Activated T-cell treated with anti-CD3 and anti-CD28 coated beads for 4 hours (primary cell): ENCODE results near the gene EDN3.

Experiments used
- DNase-seq: peaks from one replicate; pipeline ENCODE4 v3.0.0-alpha.2; 2020

EDN3 gene

DNA sequence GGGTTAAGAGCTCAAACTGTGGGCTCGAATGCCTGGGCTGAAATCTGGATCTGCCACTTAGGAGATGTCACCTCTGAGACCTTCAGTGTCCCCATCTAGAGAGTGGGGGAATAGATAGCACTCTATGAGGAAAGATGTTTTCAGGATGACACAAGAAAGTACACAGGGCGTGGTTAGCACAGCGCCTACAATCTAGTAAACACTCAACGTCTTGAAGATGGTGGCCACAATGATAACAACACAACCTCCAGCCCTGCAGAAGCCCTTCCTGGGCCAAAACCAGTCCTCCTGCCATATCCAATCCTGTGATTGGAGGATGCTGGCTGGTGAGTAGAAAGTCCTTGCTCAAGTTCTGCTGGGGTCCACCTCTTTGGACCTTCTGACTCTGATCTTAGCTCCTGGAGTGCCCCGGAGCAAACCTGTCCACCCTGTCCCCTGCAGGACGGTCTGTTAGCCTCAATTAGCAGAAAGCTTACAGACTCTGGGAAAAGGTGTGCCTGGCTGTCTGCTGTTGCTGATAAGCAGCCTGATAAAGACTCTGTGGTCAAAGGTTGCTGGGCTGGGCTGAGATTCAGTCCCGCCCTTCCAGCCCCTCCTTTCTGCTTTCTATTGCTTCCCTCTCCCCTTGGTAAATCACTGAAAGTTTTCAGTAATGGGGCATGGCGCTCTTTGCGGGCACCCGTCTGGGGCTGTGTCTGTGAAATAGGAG is 8.2 kb downstream of the EDN3 start:
- no peak for DNase-seq

DNA sequence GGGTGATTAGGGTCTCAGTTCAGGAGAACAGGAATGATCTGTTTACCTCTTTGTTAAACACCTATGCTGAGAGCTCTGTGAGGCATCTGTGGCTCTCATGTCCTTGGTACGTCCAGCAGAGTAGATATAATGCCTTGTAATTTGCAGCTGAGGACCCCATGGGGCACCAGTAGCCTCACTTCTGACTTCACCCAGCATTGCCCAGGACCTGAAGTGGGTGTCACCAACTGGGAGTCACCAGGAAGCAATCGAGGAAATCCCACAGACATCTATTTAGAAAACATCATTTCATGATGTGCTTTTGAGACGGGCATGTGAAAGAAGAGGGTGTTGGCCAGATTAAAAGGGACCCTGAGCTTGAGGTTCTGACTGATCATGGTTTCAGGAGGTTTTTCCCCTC is 8.8 kb downstream of the EDN3 start:
- no peak for DNase-seq

DNA sequence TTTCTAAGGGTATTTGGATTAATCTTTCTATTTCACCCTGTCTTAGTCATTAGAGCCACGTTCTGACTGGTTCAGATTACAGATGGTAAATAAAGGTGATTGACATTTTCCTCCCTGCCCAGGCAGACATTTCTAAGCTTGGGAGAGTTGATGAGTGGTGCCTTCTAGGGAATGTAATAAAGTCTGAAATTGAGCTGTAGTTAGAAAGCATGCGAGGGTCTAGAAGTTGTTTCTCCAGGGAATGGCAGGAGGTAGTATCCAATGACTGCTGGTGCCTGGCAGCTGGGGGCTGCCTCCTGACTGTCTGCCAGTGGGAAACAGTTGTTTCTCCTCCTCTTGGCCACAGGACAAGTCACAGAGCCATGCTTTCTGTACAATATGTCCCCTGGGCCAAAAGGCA is 14.6 kb downstream of the EDN3 start:
- DNase-seq: no peak

DNA sequence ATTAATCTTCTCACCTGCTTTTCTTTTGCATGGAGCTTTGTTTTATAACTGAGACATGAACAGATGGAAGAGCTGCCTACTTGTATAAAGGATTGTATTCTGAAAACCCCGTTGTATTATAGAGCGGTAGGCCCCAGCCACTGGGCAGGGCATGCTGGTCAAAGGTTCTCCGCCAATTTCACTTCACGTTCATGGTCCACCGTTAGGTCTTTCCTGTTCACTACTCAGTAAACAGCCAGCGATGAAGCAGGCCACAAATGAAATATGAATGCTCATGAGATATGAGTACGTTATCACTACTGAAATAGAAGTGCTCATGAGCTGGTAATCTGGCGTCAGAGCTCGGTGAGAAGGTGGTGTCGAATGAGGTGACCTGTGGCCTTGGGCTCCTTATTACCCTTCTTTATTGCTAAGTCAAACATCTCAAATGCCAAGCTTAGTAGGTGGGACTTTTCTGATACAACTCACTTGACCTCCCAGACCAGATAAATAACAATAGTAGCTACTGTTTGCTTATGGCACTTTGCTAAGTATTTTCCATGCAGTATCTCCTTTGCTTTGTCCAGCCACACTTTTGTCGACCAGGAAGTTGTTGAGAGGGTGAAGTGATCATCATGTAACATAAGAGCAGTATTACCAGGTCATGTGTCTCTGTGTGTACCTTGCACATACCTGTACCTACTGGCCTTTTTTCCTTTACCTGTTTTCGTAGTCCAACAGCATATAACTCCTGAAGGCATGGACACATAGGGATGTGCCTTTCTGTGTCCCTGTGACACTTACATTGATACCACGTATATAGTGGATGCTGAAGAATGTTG is 16.7 kb downstream of the EDN3 start:
- DNase-seq: no peak

DNA sequence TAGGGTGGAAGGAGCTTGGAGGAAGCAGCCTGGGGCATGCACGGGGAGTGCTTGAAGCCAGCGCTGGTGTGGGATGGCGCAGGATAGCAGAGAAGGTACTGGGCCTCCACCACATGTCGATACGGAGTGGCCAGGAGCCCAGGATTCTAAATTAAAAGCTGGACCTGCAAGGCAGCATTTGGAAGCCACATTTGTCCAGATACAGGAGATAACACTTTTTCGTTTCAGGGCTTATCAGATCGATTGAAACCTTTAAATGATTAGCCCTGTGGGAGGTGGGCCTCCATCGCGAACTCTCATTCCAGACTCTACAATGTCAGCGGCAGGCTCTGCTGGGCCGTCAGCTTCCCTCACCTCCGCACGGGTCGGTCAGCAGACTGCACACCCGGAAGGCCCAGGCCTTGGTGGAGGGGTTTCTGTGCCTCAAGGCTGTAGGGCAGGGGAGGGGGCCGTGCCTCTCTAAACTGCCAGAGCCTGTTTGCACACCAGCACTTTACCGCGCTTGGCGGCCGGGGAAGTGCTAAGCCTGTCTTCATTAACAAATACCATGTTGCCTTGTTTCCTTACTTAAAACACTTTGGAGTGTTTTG is 17.9 kb downstream of the EDN3 start:
- DNase-seq: no peak

DNA sequence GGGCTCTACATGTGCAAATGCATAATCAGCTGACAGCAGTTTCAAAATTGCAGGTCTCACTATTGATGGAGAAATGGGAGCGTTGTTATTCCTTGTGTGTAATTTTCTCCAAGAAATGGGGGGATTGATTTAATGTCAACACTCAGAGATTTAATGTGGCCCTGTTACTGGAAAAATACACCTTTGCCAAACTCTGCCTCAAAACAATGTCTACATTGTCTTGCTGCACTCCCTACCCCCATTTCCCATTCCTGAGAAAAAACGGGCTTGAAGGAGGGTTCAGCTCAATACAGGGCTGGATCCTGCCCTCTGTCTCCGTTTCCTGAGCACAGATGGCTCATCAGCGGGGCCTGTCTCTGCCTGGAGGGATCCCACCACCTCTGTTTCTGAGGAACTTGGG is 18.4 kb downstream of the EDN3 start:
- no peak for DNase-seq

DNA sequence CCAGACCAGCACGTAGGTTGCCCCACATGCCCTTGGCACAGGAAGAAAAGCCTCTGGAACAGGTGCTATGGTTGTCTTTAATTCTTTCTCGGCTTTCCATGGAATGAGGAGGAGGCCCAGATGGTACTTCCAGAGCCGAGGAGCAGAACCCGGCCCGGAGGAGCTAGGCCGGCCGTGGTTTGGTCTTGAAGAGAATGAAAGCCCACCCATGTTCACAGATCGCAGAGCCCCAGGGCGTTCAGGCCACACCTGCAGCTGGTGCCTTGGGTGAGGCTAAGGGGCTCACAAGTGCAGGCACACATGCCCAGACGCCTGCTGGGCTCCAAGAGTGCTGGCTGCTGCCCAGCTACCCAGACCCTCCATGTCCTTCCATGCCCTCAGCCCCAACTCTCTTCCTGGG is 20.0 kb downstream of the EDN3 start:
- DNase-seq: no peak

DNA sequence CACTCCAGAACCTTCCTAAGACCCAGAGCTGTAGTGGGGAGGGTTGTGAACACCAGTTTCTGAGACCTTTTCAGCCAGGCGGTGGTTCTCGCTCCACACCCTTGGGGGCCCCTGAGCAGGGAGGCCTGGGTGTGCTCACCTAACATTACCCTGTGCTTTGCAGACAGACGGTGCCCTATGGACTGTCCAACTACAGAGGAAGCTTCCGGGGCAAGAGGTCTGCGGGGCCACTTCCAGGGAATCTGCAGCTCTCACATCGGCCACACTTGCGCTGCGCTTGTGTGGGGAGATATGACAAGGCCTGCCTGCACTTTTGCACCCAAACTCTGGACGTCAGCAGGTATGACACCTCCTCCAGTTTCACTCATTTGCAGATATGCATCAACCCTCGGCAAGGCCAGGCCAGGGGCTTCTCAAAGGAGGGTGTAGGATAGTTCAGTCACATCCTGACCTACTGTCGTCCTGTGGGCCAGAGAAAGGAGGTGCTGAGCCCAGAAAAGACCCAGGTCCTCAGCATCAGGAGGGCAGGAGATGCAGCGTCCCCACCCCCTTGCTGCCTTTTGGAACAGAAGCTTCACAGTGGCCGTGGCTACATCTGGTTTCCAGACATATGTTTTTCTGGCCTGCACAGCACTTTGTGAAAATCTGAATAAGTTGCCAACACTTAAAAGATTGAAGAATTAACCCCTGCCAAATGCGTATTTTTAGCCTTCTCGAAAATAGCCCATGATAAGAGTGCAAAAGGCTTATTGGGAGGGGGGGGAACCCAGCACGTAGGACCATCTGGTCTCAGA is 20.6 kb downstream of the EDN3 start:
- no peak for DNase-seq

DNA sequence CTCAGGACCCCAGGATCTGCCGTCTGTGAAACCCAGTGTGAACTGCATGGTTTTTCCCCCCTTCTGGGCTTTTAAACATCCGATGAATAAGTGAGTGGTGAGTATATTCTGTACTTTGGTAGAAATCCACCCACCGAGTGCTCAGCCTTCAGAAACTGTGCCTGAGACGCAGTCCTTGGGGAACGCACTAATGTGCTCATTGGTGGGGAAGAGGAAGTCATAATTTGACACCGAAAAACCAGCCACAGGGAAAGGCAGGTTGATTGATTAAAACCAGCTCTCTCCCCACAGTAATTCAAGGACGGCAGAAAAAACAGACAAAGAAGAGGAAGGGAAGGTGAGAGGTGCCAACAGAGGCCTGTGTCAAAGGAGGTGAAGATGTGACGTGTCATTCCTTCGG is 21.7 kb downstream of the EDN3 start:
- DNase-seq: no peak

DNA sequence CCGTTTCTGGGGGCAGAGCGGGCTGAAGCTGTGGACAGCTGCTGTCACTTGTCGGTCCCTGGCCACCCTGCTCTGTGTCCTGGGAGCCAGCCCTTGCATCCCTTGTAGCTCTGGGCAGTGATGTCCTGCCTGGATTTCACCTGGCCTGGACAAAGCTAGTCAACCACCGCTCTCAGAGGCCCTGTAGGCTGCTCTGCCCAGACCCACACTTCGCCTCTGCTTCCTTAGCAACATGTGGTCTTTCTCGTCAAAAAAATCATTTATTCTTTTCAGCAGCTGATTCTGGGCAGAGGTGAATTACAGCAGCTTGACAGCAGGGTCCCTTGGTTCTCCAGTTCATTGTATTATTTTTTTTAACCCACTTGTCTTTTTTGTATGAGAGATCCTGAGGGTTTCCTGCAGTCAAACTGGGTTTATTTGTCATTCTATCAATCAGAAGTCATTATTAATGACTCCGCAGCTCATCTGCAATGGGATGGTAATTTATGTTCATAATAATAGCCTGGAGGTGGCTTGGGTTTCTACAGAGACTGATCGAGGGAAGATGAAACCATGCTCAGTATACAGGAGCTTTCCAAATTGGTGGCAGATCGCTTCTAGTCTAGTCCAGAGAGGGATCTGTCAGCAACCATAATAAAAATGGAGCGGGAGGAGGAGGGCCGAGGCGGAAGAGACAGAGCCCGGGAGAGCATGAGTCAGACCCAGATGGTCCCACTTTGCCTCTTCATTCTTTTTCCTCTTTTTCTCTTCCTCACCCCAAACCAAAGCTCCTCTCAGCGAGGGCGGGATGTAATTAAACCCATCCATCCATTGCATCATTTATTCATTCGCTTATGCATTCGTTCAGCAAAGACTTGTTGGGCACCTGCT is 22.4 kb downstream of the EDN3 start:
- DNase-seq: no peak

DNA sequence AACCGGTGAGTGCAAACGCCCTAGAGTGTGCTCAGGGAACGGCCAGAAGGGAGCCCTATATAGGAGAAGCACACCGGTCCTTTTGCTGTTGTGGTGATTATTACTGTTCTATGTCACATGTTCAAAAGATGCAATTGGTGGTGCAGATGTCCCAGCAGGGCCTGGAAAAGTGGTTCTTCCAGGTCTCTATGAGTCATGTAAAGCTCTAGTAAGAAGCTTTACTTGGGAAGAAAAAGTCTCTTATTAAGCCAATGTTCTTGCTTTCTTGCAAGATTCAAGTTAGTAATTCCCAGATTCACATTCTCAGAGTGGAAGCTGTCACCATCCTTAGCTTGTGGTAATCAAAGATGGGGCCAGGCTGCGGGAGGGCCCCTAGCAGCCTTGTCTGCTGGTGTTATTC is 23.3 kb downstream of the EDN3 start:
- DNase-seq: no peak

DNA sequence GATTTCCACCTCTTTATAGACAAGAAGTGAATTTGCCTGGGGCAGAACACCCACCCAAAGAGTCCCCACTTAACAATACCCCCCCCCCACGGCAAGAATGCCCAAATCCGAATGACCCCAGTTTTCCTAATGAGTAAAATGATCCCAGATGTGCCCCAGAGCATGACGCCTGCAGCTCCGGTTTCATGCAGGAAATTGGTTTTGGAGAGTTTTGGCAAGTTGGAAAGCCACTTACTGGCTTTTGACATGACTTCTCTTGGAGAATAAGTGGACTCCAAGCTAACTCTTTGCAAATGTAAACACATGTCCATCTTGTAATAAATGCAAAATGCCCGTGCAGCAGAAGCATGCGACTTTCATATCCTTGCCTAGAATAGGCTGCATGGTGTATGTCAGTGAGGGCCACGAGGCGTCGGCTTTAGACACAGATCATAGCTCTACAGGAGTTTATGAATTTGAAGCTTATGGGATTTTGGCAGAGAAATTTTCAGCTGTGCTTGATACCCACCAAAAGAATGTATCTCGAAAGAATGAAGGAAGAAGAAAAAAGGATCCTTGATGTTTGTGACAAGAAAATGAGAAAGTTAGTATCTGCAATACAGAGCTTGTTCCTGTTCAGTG is 24.2 kb downstream of the EDN3 start:
- no peak for DNase-seq

DNA sequence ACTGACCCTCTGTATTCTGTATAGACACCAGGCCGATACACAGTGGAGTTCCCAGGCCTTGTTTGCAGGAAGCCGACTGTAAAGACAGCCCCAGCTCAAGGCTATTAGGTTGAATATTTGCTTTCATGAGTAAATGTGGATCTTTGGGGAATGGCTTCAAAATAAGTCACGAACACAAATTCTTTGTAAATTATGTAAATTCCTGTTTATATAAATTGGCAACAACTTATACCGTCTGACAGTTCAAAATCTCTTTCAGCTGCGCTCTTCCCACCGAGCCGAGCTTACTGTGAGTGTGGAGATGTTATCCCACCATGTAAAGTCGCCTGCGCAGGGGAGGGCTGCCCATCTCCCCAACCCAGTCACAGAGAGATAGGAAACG is 24.7 kb downstream of the EDN3 start:
- no peak for DNase-seq

DNA sequence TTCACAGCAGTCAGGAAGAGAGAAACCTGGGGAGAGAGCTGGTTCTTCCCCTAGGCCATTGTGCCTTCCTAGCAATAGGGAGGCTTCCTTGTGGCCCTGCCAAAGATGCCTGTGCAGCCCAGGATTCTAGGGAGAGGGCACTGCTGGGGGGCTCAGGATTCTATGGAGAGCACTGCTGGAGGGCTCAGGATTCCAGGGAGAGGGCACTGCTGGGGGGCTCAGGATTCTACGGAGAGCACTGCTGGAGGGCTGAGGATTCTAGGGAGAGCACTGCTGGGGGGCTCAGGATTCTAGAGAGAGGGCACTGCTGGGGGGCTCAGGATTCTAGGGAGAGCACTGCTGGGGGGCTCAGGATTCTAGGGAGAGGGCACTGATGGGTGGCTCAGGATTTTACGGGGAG is 25.8 kb downstream of the EDN3 start:
- no peak for DNase-seq

DNA sequence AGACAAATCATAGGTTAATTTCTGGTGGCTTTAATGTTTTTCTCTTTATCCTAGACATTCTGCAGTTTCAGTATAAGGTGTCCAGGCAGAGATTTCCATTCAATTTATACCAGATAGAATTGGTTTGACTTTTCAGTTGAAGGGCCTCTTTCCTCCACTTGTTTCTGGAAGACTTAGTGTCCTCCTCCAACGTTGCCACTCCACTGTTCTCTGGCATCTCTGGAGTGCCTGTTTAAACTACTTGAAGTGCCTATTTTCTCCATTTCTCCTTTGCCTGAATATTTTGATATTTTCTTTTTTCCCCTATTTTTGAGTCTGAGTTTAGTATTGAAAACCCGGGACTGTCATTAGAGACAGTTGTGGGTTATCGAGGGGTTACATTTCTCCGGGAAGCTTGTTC is 27.7 kb downstream of the EDN3 start:
- no peak for DNase-seq

DNA sequence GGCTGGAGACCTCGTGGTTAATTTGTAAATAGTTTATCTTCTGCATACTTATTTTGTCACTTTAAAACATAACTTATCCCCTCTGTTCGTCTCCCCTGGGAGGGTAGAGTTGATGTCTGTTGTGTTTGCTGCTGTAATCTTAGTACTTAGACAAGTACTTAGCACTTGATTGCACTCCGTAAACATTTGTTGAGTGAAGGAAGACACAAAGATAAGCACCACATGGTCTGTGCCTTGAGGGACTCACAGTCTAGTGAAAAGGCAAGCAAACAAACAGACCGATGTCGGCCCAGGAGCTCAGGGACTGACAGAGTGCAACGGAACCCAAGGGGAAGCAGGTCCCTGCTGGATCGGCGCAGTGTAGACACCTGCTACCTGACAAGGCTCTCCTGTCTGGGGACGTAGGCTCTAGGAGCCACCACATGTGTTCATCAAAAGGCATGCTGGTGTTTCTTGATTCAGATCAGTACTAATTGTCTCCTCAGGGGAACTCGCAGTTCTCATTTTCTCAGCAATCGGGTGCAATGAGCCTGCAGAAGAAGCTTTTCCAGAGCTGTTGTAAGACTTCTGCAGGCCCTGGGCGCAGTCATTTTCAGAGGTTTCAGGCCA is 31.4 kb downstream of the EDN3 start:
- DNase-seq: no peak

DNA sequence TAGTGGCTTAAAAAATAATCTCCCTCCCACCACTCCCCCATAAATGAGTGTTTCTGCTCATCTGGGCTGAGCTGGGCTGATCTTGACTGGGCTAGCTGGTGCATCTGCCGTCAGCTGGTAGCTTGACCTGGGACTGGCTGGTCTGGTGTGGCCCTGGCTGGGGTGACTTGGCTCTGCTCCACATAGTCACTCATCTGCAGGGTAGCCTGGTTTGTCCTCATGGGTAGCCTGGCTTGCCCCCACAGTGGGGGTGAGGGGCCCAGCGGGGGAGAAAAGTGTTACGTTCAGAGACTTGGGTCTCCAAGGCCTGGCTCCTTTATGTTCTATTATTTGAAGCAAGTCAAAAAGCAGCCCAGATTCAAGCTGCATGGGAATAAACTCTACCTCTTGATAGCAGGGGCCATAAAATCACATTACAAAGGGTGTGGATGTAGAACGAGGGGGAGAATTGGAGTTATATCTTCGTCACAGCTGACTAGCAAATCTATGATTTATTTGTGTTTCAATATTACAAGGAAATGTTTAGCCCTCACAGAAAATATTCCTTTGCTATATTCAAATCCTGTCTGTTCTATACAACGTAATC is 32.9 kb downstream of the EDN3 start:
- DNase-seq: no peak

DNA sequence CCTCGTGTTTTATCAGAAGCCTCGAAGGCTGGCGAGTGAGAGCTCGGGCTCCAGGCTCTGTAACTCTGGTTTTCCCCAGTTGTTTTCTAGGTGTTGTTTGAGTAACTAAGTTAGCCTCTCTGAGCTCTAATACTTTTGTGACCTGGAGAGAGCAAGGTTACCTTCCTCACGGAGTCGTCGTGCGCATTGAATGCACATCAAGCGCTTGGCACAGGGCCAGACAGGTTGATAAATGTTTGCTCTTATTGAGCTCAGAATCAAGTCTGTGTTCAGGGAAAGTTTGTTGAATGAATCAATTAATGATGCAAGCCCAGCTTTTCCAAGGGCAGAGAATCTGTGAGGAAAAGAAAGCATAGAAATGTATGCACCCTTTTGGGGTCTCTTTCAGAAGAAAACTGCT is 33.5 kb downstream of the EDN3 start:
- DNase-seq: no peak

DNA sequence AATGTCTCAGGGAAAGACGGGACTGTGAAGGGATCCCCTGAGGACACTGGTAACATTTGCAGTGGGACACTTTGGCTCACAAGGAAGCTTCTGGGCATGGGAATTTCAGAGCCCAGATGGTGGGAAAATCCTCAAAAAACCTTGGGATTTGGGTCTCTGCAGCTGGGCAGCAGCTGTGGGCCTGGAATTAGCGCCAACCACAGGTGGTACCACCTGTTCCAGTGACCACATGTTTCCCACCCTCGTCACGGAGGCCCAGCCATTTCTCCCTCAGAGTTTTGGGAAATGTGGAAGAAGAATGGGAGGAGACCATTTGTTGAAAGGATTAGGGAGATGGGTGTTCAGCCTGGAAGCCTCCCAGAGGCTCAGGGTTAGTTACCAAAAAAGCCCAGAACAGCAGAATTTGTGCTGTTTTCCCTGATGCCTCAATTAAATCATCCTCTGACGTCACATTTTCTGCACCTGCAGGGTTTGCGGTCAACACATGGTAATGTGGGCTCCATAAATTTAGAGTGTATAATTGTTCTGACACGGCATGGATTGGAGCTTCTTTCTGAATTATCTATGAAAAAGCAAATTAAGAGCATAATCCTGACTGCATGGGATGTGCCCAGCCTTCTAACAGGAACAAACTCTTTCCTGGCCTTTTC is 34.4 kb downstream of the EDN3 start:
- no peak for DNase-seq

DNA sequence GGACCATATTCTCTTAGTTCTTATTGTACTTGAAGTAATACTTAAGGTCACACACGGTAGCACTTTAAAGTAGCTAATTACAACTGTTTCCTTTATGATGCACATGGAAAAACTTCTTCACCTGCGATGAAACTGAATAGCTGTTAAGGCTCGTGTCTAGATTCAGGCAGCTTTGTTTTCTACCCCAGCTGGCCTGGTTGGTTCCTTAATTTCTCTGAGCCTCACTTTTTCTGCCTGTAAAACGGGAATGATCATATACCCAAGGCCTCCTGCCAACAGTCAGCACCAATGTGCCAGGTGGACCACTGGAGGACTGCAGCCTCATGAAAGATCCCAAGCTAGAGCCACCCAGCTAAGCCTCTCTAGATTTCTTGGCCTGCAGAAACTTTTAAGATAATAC is 35.0 kb downstream of the EDN3 start:
- no peak for DNase-seq

DNA sequence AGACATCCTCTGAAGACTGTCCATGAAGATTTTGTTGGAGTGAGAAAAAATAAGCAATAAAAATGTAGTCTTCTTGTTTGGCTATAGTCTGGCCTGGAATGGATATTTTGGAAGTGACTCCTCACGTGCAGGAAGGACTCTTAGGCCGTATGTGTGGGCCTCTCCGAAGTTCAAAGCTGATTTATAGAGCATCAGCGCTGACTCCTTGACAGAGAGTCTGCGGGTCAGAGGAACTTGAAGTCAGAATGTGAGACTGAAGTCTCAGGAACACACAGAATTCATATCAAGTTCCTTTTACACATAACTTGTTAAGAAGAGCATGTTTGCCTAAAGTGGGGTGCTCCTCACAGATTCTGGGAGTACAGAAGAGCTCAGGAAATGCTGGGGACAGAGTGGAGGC is 36.1 kb downstream of the EDN3 start:
- no peak for DNase-seq
